Keratinocyte (primary cell): Measurements from ENCODE around the gene NKX2-4. TPM values are rescaled to one million over a fixed set of nuclear protein-coding genes. Genes with fewer than 3 reads are reported as not detected.

Source experiments
- DNase-seq: peaks from one replicate; pipeline ENCODE4 v3.0.0-alpha.2; 2011; ENCODE audit warnings: low read depth, missing footprints, low spot score
- FAIRE-seq: peaks from 2 replicates; lab custom pipeline; 2011; peaks lifted over from hg19 to GRCh38; lab: Jason Lieb, UNC
- H2AFZ ChIP-seq: 2 replicates; pipeline ENCODE4 v1.6.0; 2012; ENCODE audit warnings: low read length, control low read depth, inconsistent platforms; ENCODE audit not compliant: control insufficient read depth
- H3K27ac ChIP-seq: 2 replicates; pipeline ENCODE4 v1.5.1; 2011; ENCODE audit warnings: low read length; ENCODE audit not compliant: control insufficient read depth, insufficient read depth
- H3K27me3 ChIP-seq: 3 replicates; pipeline ENCODE4 v1.6.0; 2011; ENCODE audit warnings: low read length; ENCODE audit not compliant: control insufficient read depth, insufficient read depth; ENCODE audit errors: extremely low read depth
- H3K36me3 ChIP-seq, 2 experiments: 2 replicates in 1 of 2; 3 replicates in 1 of 2; pipeline ENCODE4 v1.5.1; 2011; ENCODE audit warnings: low read length in 2 of 2, mild to moderate bottlenecking in 1 of 2; ENCODE audit not compliant: control insufficient read depth in 2 of 2, insufficient read depth in 2 of 2; ENCODE audit errors: extremely low read depth in 1 of 2
- H3K4me1 ChIP-seq: 3 replicates; pipeline ENCODE4 v1.5.1; 2011; ENCODE audit warnings: low read length; ENCODE audit not compliant: control insufficient read depth, insufficient read depth; ENCODE audit errors: extremely low read depth
- H3K4me2 ChIP-seq: 3 replicates; pipeline ENCODE4 v1.6.0; 2011; ENCODE audit warnings: low read depth, low read length; ENCODE audit not compliant: control insufficient read depth, insufficient read depth; ENCODE audit errors: extremely low read depth
- H3K4me3 ChIP-seq, 3 experiments: fragments of 200-600 bp in 1 of 3; sonication (generic) in 1 of 3; 2 replicates in 2 of 3; 3 replicates in 1 of 3; pipeline ENCODE4 v1.5.1; 2011 to 2016; ENCODE audit warnings: low read length in 3 of 3, mild to moderate bottlenecking in 3 of 3, control low read depth in 2 of 3, inconsistent platforms in 1 of 3, low read depth in 1 of 3, mixed read lengths in 1 of 3, mixed run types in 1 of 3, moderate library complexity in 1 of 3; ENCODE audit not compliant: control insufficient read depth in 2 of 3, insufficient read depth in 2 of 3; ENCODE audit errors: extremely low read depth in 1 of 3
- H3K79me2 ChIP-seq: 2 replicates; pipeline ENCODE4 v1.6.0; 2012; ENCODE audit warnings: low read length; ENCODE audit not compliant: control insufficient read depth, insufficient read depth
- H3K9ac ChIP-seq: 3 replicates; pipeline ENCODE4 v1.6.0; 2011; ENCODE audit warnings: low read length; ENCODE audit not compliant: control insufficient read depth, insufficient read depth; ENCODE audit errors: extremely low read depth
- H3K9me1 ChIP-seq: 3 replicates; pipeline ENCODE4 v1.6.0; 2011; ENCODE audit warnings: low read length; ENCODE audit not compliant: control insufficient read depth, insufficient read depth; ENCODE audit errors: extremely low read depth
- H3K9me3 ChIP-seq: 2 replicates; pipeline ENCODE4 v1.5.1; 2012; ENCODE audit warnings: low read depth, low read length; ENCODE audit not compliant: control insufficient read depth
- H4K20me1 ChIP-seq: 3 replicates; pipeline ENCODE4 v1.6.0; 2011; ENCODE audit warnings: low read length; ENCODE audit not compliant: control insufficient read depth, insufficient read depth; ENCODE audit errors: extremely low read depth
- EZH2 ChIP-seq: IDR thresholded peaks from one replicate; pipeline ENCODE4 v1.6.1; 2012; ENCODE audit warnings: inconsistent platforms, mild to moderate bottlenecking, low read length, moderate library complexity
- dilution Hi-C: fragments of 300-500 bp; cut with MboI; formaldehyde crosslinking; loops from one replicate; pipeline ENCODE4 v1.7.0; 2020; ENCODE audit warnings: low sequenced_read_pairs; ENCODE audit not compliant: extremely low pct_ligation_motif_present
- polyA plus RNA-seq, 5 experiments: library from polyadenylated mRNA; depleted of rRNA in 3 of 5; stranded (reverse) in 3 of 5; stranded (forward) in 1 of 5; unstranded in 1 of 5; fragments of >200 nt; gene quantifications; 1 replicate in 1 of 5; 2 replicates in 3 of 5; 3 replicates in 1 of 5; pipeline versions ENCODE4 v1.2.1 to v1.2.3, GENCODE V29; 2011 to 2012; ENCODE audit warnings: missing spikeins in 2 of 5, low read depth in 1 of 5, low replicate concordance in 1 of 5
- TF ChIP-seq, protein P1 (sequence below), 3 experiments: IDR thresholded peaks in 1 of 3; conservative IDR thresholded peaks in 1 of 3; optimal IDR thresholded peaks in 1 of 3; 2 replicates in 2 of 3; 3 replicates in 1 of 3; pipeline versions ENCODE3 to v1.5.1; 2011; ENCODE audit warnings: low read length in 3 of 3, mild to moderate bottlenecking in 3 of 3, moderate library complexity in 2 of 3, control low read depth in 1 of 3, inconsistent platforms in 1 of 3; ENCODE audit not compliant: insufficient read depth in 2 of 3; ENCODE audit errors: extremely low read depth in 1 of 3

NKX2-4 gene
- polyA plus RNA-seq, 1 donor (not counting 4 experiments of a cell fraction or from before 2014, with no cell fraction given) = not detected

DNA sequence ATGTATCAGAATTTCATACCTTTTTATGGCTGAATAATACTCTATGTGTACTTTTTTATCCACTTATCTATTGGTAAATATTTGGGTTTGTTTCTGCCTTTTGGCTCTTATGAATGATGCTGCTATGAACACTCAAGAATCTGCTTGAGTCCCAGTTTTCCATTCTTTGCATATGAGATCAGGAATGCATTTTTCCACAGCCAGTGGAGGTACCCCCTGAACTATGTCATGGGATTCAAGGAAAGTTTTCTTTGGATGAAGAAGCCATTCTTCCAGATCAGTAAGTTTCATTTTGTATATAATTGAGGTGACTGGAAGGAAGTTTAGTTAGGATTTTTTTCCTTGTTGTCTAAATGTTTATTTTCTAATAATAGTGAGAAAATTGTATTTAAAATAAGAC, 40.9 kb downstream of the NKX2-4 start:
- dilution Hi-C loops = no loop called here
- no peaks in the 10 kb centered on the region for H3K27me3 ChIP-seq
- TF ChIP-seq, protein P1, sequence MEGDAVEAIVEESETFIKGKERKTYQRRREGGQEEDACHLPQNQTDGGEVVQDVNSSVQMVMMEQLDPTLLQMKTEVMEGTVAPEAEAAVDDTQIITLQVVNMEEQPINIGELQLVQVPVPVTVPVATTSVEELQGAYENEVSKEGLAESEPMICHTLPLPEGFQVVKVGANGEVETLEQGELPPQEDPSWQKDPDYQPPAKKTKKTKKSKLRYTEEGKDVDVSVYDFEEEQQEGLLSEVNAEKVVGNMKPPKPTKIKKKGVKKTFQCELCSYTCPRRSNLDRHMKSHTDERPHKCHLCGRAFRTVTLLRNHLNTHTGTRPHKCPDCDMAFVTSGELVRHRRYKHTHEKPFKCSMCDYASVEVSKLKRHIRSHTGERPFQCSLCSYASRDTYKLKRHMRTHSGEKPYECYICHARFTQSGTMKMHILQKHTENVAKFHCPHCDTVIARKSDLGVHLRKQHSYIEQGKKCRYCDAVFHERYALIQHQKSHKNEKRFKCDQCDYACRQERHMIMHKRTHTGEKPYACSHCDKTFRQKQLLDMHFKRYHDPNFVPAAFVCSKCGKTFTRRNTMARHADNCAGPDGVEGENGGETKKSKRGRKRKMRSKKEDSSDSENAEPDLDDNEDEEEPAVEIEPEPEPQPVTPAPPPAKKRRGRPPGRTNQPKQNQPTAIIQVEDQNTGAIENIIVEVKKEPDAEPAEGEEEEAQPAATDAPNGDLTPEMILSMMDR (optimal IDR thresholded peaks at IDR 0.05 in 1 of 3, IDR thresholded peaks at IDR 0.05 in 1 of 3, conservative IDR thresholded peaks at IDR 0.05 in 1 of 3; ENCODE audit: extremely low read depth in 1 of 3, insufficient read depth in 2 of 3, low read length in 3 of 3) = no peak
- TF ChIP-seq EZH2 = no peak
- H3K9me1 ChIP-seq = no peaks in the 10 kb centered on the region
- no peak for FAIRE-seq
- DNase-seq = no peak
- H3K4me2 ChIP-seq = no peak overlapping the region
- H3K4me1 ChIP-seq = no peaks in the 10 kb centered on the region
- no peak overlapping the region for H3K9ac ChIP-seq
- no peak overlapping the region for H3K4me3 ChIP-seq
- H2AFZ ChIP-seq = no peak overlapping the region
- H3K9me3 ChIP-seq = no peaks in the 10 kb centered on the region
- no peak overlapping the region for H3K27ac ChIP-seq
- H3K36me3 ChIP-seq = peaks cover 8 to 9% of the 10 kb centered on the region in 2 experiments
- no peaks in the 10 kb centered on the region for H3K79me2 ChIP-seq
- H4K20me1 ChIP-seq = no peaks in the 10 kb centered on the region

DNA sequence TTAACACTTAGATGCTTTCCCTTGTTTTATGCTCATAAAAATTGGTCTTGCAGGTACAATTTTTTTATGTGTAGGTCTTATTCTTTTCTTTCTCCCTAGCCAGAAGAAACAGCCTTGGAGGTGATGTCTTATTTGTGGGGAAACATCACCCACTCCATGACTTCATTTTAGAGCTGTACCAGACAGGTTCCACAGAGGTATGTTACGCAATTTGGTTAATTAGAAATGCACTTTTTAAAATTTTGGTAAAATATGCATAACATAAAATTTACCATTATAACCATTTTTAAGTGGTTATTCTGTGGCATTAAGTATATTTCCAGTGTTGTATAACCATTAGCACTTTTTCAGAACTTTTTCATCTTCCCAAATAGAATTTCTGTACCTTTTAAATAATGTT, 41.3 kb downstream of the NKX2-4 start:
- H3K27me3 ChIP-seq = no peaks in the 10 kb centered on the region
- H2AFZ ChIP-seq = no peak overlapping the region
- H3K9ac ChIP-seq = no peak overlapping the region
- no peak overlapping the region for H3K4me2 ChIP-seq
- H3K4me1 ChIP-seq = no peaks in the 10 kb centered on the region
- DNase-seq (no peak), FAIRE-seq (no peak)
- dilution Hi-C loops = no loop called here
- H3K9me3 ChIP-seq = no peaks in the 10 kb centered on the region
- H4K20me1 ChIP-seq = no peaks in the 10 kb centered on the region
- H3K4me3 ChIP-seq = no peak overlapping the region
- peaks cover 8 to 9% of the 10 kb centered on the region in 2 experiments for H3K36me3 ChIP-seq
- TF ChIP-seq, protein P1 (optimal IDR thresholded peaks at IDR 0.05 in 1 of 3, IDR thresholded peaks at IDR 0.05 in 1 of 3, conservative IDR thresholded peaks at IDR 0.05 in 1 of 3; ENCODE audit: extremely low read depth in 1 of 3, insufficient read depth in 2 of 3, low read length in 3 of 3) = no peak
- TF ChIP-seq EZH2 = no peak
- H3K9me1 ChIP-seq = no peaks in the 10 kb centered on the region
- no peak overlapping the region for H3K27ac ChIP-seq
- H3K79me2 ChIP-seq = no peaks in the 10 kb centered on the region
